ENCODE results near the gene TMEM91. TPM values are rescaled to one million over a fixed set of nuclear protein-coding genes. Genes with fewer than 3 reads are reported as not detected.
A peak's percentile ranks its signal among the peaks of the same experiment; 100 is the strongest.

Gene TMEM91
- total RNA-seq, 1 experiment from 2014 or later, result 5.3 TPM

GRCh38 chr19:41431426-41432386, 55.4 kb downstream of the TMEM91 start (continued):
- TF ChIP-seq AR (CRISPR knock-in tag; IDR thresholded peaks at IDR 0.05), result no peak

DNA sequence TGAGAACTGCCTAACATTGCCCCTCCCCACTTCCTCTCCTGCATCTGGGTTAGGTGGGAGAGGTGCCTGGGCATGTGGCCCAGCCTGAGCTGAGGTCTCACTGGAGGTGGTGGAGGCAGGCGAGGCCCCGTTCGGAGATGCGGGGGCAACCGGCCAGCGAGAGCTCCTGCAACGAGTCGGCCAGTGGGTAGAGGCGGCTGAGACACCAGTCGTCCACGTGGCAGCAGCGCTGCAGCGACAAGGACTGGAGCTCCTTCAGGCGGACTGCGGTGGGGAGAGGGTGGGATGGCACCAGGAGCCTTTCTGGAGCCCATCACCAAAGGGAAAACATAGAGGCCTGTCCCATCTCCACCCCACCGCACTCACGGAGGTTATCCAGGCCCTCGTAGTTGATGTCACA, 56.8 kb downstream of the TMEM91 start:
- Mint-ChIP-seq H3K27ac (peak overlapping the region; percentile 19; the same call in 1 of the 2 replicates), H3K27me3 (ENCODE audit: low read depth) (no peaks in the 10 kb centered on the region; the same call in 1 of the 2 replicates), H3K4me1 (peaks cover 11% of the 10 kb centered on the region), H3K4me3 (no peak overlapping the region), H3K9me3 (no peaks in the 10 kb centered on the region), H3K36me3 (peaks cover 25% of the 10 kb centered on the region)
- no peak for ATAC-seq
- ChIA-PET CTCF (interaction anchor here (0.6 to 1.0 kb wide), 2 partner anchors 10 to 131 kb away, joined by 3 to 4 read pairs; no protein-coding TSS in a partner anchor), POLR2A (no interaction called here)
- DNase-seq (ENCODE audit: low spot score), result no peak
- TF ChIP-seq SMAD3 (CRISPR knock-in tag; IDR thresholded peaks at IDR 0.05; ENCODE audit: borderline replicate concordance) (no peak), PRRX2 (CRISPR knock-in tag; IDR thresholded peaks at IDR 0.05) (no peak), ZNF138 (CRISPR knock-in tag; conservative IDR thresholded peaks at IDR 0.05) (no peak), FOXJ3 (CRISPR knock-in tag; IDR thresholded peaks at IDR 0.05; ENCODE audit: borderline replicate concordance) (no peak), STAT6 (CRISPR knock-in tag; conservative IDR thresholded peaks at IDR 0.05; ENCODE audit: low read depth) (no peak), ZNF532 (CRISPR knock-in tag; IDR thresholded peaks at IDR 0.05; ENCODE audit: borderline replicate concordance) (no peak), ZNF232 (CRISPR knock-in tag; IDR thresholded peaks at IDR 0.05) (no peak), AR (CRISPR knock-in tag; IDR thresholded peaks at IDR 0.05) (no peak), MXD4 (CRISPR knock-in tag; IDR thresholded peaks at IDR 0.05; ENCODE audit: borderline replicate concordance) (no peak), NFATC4 (CRISPR knock-in tag; IDR thresholded peaks at IDR 0.05) (no peak), ESRRA (CRISPR knock-in tag; IDR thresholded peaks at IDR 0.05; ENCODE audit: borderline replicate concordance) (no peak), FOXP1 (CRISPR knock-in tag; IDR thresholded peaks at IDR 0.05; ENCODE audit: borderline replicate concordance) (no peak)
- TF ChIP-seq, protein P1, sequence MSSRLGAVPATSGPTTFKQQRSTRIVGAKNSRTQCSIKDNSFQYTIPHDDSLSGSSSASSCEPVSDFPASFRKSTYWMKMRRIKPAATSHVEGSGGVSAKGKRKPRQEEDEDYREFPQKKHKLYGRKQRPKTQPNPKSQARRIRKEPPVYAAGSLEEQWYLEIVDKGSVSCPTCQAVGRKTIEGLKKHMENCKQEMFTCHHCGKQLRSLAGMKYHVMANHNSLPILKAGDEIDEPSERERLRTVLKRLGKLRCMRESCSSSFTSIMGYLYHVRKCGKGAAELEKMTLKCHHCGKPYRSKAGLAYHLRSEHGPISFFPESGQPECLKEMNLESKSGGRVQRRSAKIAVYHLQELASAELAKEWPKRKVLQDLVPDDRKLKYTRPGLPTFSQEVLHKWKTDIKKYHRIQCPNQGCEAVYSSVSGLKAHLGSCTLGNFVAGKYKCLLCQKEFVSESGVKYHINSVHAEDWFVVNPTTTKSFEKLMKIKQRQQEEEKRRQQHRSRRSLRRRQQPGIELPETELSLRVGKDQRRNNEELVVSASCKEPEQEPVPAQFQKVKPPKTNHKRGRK (CRISPR knock-in tag; IDR thresholded peaks at IDR 0.05; ENCODE audit: borderline replicate concordance), result no peak
- TF ChIP-seq, protein P2, sequence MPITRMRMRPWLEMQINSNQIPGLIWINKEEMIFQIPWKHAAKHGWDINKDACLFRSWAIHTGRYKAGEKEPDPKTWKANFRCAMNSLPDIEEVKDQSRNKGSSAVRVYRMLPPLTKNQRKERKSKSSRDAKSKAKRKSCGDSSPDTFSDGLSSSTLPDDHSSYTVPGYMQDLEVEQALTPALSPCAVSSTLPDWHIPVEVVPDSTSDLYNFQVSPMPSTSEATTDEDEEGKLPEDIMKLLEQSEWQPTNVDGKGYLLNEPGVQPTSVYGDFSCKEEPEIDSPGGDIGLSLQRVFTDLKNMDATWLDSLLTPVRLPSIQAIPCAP (CRISPR knock-in tag; IDR thresholded peaks at IDR 0.05), result no peak
- TF ChIP-seq, protein P3, sequence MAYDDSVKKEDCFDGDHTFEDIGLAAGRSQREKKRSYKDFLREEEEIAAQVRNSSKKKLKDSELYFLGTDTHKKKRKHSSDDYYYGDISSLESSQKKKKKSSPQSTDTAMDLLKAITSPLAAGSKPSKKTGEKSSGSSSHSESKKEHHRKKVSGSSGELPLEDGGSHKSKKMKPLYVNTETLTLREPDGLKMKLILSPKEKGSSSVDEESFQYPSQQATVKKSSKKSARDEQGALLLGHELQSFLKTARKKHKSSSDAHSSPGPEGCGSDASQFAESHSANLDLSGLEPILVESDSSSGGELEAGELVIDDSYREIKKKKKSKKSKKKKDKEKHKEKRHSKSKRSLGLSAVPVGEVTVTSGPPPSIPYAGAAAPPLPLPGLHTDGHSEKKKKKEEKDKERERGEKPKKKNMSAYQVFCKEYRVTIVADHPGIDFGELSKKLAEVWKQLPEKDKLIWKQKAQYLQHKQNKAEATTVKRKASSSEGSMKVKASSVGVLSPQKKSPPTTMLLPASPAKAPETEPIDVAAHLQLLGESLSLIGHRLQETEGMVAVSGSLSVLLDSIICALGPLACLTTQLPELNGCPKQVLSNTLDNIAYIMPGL (CRISPR knock-in tag; IDR thresholded peaks at IDR 0.05), result no peak

Data from WTC11 (cell line).